ENCODE measurements around the gene MYT1.
"Not testable (repeated sequence)": the region's sequence is repeated elsewhere in the genome, so short reads cannot be mapped to it uniquely, and the experiment has no call there.

MYT1 gene

GRCh38 chr20:64171211-64171610 lies 7.0 kb downstream of the MYT1 start:
- DNase-seq: no peak

- DNase-seq: no peak
Measured at GRCh38 chr20:64173116-64173515, 8.9 kb downstream of the MYT1 start.

- no peak for DNase-seq
Measured at GRCh38 chr20:64176551-64176950, 12.3 kb downstream of the MYT1 start.

GRCh38 chr20:64176971-64177370 lies 12.7 kb downstream of the MYT1 start:
- DNase-seq: no peak

- DNase-seq: no peak
Measured at GRCh38 chr20:64177384-64177783, 13.1 kb downstream of the MYT1 start.

- DNase-seq: no peak
Measured at GRCh38 chr20:64177787-64178186, 13.5 kb downstream of the MYT1 start.

GRCh38 chr20:64178925-64179324 lies 14.7 kb downstream of the MYT1 start:
- DNase-seq: not testable (repeated sequence)

GRCh38 chr20:64179805-64180204 lies 15.6 kb downstream of the MYT1 start:
- no peak for DNase-seq

- no peak for DNase-seq
Measured at GRCh38 chr20:64180673-64181072, 16.4 kb downstream of the MYT1 start.

GRCh38 chr20:64181391-64181790 lies 17.1 kb downstream of the MYT1 start:
- no peak for DNase-seq

GRCh38 chr20:64182146-64182865 lies 18.1 kb downstream of the MYT1 start:
- DNase-seq: no peak

- DNase-seq: no peak
Measured at GRCh38 chr20:64183313-64183712, 19.1 kb downstream of the MYT1 start.

GRCh38 chr20:64184795-64185194 lies 20.5 kb downstream of the MYT1 start:
- no peak for DNase-seq

- DNase-seq: no peak
Measured at GRCh38 chr20:64185276-64185900, 21.1 kb downstream of the MYT1 start.

- no peak for DNase-seq
Measured at GRCh38 chr20:64186071-64186598, 21.9 kb downstream of the MYT1 start.

- DNase-seq: not testable (repeated sequence)
Measured at GRCh38 chr20:64187213-64187612, 23.0 kb downstream of the MYT1 start.

GRCh38 chr20:64188091-64188490 lies 23.8 kb downstream of the MYT1 start:
- DNase-seq: no peak

GRCh38 chr20:64188682-64189529 lies 24.7 kb downstream of the MYT1 start:
- DNase-seq: peak; percentile 90

- DNase-seq: no peak
Measured at GRCh38 chr20:64189530-64189966, 25.3 kb downstream of the MYT1 start.

GRCh38 chr20:64189986-64190385 lies 25.7 kb downstream of the MYT1 start:
- DNase-seq: no peak

- DNase-seq: no peak
Measured at GRCh38 chr20:64191002-64191401, 26.8 kb downstream of the MYT1 start.

GRCh38 chr20:64192406-64192805 lies 28.2 kb downstream of the MYT1 start:
- no peak for DNase-seq

GRCh38 chr20:64193058-64193457 lies 28.8 kb downstream of the MYT1 start:
- DNase-seq: no peak
